ENCODE data around the gene RFC5.
A peak's percentile ranks its signal among the peaks of the same experiment; 100 is the strongest.
"Not testable (repeated sequence)": the region's sequence is repeated elsewhere in the genome, so short reads cannot be mapped to it uniquely, and the experiment has no call there.

Gene RFC5

DNA sequence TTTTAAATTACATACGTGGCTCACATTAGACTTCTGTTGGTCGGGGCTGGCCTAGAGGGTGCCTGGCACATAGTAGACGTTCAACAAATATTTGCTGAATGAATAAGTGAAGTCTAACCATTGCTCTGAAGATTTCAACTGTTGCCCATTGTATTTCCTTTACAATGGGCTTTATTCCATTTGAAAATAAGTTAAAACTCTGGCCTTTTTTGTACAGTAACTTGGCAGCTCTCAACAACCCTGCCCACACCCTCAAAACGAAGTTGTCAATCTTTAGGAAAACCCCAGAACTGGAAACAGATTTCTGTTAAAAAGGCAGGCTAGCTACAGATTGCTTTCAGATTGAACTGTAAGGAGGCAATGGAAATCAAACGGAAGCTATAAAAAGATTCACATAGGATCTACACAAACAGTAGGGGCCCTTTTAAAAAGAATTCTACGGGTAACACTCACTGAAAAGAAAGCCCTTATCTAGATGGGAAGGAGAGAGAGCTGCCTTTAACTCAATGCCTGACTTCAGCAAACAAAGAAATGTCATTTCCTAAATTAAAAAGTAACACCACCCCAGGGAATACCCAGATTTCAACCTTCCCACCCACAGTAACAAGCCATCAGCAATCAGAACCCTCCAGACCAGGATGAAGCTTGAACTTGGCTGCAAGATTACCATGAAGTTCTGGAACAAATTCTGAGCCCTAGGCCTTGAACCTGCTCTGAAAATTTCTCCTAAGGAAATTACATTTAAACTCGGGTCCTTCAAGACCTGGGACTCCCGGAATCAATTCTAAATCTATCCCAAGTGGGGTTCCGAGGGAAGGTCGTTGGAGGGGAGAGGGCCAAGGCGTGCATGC is 43.1 kb downstream of the RFC5 start:
- in situ Hi-C loops (cut with HindIII; ENCODE audit: low pct_unique_long_range_greater_than_20kb, low sequenced_read_pairs): no loop called here
- peak in 1 of 2 experiments; percentile 50 for DNase-seq (ENCODE audit: low read depth in 1 of 2, low spot score in 1 of 2)

GRCh38 chr12:118060301-118061010 is 44.0 kb downstream of the RFC5 start:
- in situ Hi-C loops (cut with HindIII; ENCODE audit: low pct_unique_long_range_greater_than_20kb, low sequenced_read_pairs): no loop called here
- DNase-seq (ENCODE audit: low read depth in 1 of 2, low spot score in 1 of 2): peak; percentile 38 to 49
- TF ChIP-seq JUND (IDR thresholded peaks at IDR 0.05; ENCODE audit: low read depth): no peak

More for the DNA sequence above, 43.1 kb downstream of the RFC5 start:
- no peak for TF ChIP-seq JUND (IDR thresholded peaks at IDR 0.05; ENCODE audit: low read depth)

DNA sequence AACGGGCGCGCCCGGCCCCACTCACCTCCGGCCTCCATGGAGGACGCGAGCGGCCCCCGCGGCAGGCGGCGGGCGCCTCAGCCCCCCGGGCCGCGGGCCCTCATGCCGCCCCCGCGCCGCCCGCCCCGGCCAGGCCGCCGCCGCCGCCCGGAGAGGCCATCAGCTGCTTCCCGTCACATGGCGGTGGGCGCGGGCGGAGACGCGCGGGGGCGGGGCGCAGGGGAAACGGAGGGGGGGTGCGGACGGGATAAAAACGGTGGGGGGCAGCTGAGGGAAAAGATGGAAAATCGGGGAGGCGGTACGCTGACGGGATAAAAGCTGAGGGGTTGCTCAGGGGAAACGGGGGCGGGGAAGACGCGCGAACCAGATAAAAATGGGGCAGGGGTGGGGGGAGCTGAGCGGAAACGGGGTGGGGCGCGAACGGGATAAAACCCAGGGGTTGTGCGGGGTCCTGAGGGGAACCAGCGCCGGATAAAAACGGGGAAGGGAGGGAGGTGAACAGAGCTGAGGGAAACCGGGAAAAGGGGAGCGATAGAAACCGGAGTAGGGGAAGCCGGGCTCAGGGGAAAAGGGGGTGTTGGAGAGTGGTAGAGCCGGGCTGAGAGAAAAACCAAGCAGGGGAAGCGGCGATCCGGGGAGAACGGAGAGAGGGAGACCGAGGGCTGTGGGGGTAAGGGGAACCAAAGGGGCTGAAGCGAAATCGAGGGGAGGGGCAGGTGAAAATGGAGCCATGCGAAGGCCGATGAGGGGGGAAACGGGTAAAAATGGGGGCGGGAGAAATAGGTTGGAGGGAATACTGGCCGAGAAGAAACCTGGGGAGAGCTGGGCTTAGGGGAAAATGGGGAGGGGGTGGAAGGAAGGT is 44.7 kb downstream of the RFC5 start, which contains the start of gene WSB2:
TSS of gene WSB2 (minus strand) at position 169 of the 862 bp plus-strand sequence. CDS start at position 38, 131 bp downstream.
- no peak for TF ChIP-seq JUND (IDR thresholded peaks at IDR 0.05; ENCODE audit: low read depth)
- in situ Hi-C loops (cut with HindIII; ENCODE audit: low pct_unique_long_range_greater_than_20kb, low sequenced_read_pairs): no loop called here
- DNase-seq (ENCODE audit: low read depth in 1 of 2, low spot score in 1 of 2): peak; percentile 64 to 70

DNA sequence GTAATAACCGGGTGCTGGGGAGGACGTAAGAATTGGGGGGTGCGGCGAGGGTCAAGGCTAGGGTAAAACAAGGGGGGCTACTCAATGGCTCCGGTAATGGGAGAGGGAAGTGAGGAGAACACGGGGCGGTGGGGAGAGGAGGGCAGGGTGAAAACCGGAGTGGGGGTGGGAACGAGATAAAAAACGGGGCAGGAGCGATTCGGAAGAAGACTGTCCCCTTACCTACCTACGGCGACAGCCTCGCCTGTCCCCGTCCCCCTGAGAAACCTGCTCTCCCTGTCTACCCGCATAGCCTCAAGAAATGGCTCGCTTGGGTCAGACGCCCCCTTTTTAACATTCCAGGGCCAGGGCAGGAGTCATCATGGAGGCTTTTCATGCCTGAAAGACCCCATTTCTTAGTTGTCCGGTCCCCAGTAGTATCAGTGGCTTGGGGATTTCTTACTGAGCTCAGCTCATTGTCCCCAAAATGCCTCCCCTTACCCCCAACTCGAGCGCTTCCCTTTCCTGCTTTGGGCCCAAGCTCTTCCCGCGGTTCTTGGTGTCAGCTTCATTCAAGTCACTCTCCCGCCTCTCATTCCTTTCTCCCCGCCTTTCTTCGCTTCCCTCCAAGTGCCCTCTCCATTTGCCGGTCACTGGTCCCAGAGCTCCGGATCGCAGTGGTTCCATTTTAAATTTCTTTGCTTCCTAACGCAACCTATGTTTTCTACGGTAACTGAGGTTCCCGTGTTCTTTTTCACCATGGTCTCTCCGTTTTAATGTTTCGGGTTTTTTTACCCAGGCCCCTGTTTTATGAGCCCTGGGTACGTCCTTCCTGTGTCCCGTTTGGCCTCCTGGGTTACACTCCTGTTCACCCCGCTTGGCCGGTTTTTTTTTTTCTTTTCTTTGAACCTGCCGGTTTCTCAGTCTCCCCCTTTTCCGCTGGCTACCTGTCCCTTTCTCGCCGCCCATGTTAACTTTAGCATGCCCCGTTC is 45.7 kb downstream of the RFC5 start:
- in situ Hi-C loops (cut with HindIII; ENCODE audit: low pct_unique_long_range_greater_than_20kb, low sequenced_read_pairs): no loop called here
- TF ChIP-seq JUND (IDR thresholded peaks at IDR 0.05; ENCODE audit: low read depth): no peak
- DNase-seq (ENCODE audit: low read depth in 1 of 2, low spot score in 1 of 2): peak; percentile 85 to 86

GRCh38 chr12:118063576-118064391 is 47.3 kb downstream of the RFC5 start:
- in situ Hi-C loops (cut with HindIII; ENCODE audit: low pct_unique_long_range_greater_than_20kb, low sequenced_read_pairs): no loop called here
- DNase-seq (ENCODE audit: low read depth in 1 of 2, low spot score in 1 of 2): no peak

DNA sequence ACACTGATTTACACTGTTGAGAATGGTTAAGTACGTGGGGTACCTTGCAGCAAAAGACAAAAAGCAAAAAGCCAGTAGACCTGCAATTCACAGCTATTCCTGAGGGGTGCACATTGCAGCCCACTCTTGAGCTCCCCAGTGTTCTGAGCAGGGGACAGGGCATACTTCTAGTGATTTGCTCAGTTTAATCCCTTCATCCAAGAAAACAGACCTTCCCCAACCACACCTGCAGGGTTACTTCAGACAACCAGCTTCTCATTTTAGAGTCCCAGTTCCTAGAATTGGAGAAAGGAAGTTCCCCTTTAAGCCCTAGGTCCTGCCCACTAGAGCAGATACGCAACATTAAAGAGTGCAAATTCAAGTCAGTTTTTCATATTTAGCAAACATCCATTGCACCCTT is 48.1 kb downstream of the RFC5 start:
- in situ Hi-C loops (cut with HindIII; ENCODE audit: low pct_unique_long_range_greater_than_20kb, low sequenced_read_pairs): no loop called here
- no peak for DNase-seq (ENCODE audit: low read depth in 1 of 2, low spot score in 1 of 2)
- no peak for TF ChIP-seq JUND (IDR thresholded peaks at IDR 0.05; ENCODE audit: low read depth)

More at GRCh38 chr12:118063576-118064391, 47.3 kb downstream of the RFC5 start:
- no peak for TF ChIP-seq JUND (IDR thresholded peaks at IDR 0.05; ENCODE audit: low read depth)

DNA sequence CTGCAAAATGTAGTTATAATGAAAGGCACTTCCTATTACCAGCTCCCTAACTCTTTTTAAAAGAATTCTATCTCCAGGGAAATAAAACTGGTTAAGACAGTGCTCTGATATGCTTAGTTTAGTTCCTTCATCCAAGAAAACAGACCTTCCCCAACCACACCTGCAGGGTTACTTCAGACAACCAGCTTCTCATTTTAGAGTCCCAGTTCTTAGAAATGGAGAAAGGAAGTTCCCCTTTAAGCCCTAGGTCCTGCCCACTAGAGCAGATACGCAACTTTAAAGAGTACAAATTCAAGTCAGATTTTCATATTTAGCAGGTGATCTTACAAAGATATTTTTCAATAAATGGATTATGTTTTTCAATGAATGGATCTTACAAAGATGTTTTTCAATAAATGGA is 48.9 kb downstream of the RFC5 start:
- no peak for TF ChIP-seq JUND (IDR thresholded peaks at IDR 0.05; ENCODE audit: low read depth)

DNA sequence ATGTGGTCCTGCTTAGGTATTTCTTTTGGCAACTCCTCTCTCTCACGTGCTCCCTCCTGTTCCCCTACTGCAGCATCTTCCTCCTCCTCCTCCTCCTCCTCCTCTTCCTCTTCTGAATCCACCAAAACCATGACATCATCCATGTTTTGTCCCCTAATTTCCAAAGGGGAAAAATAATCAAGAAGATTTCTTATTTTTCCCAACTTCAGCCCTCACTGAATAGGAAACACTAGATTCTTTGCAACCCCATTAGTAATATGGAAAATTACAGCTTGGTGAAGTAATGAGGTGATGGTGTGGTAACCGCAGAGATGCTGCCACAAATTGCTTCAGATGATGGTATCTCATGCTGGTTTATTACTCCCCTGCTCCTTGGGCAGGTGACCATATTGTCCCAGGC is 51.9 kb downstream of the RFC5 start:
- in situ Hi-C loops (cut with HindIII; ENCODE audit: low pct_unique_long_range_greater_than_20kb, low sequenced_read_pairs): no loop called here
- no peak for TF ChIP-seq JUND (IDR thresholded peaks at IDR 0.05; ENCODE audit: low read depth)
- no peak for DNase-seq (ENCODE audit: low read depth in 1 of 2, low spot score in 1 of 2)

More for the DNA sequence above, 48.9 kb downstream of the RFC5 start:
- in situ Hi-C loops (cut with HindIII; ENCODE audit: low pct_unique_long_range_greater_than_20kb, low sequenced_read_pairs): no loop called here
- DNase-seq (ENCODE audit: low read depth in 1 of 2, low spot score in 1 of 2): no peak

GRCh38 chr12:118070650-118071049 is 54.1 kb downstream of the RFC5 start:
- no peak for TF ChIP-seq JUND (IDR thresholded peaks at IDR 0.05; ENCODE audit: low read depth)
- no peak for DNase-seq (ENCODE audit: low read depth in 1 of 2, low spot score in 1 of 2)
- in situ Hi-C loops (cut with HindIII; ENCODE audit: low pct_unique_long_range_greater_than_20kb, low sequenced_read_pairs): no loop called here

GRCh38 chr12:118073768-118074167 is 57.3 kb downstream of the RFC5 start:
- in situ Hi-C loops (cut with HindIII; ENCODE audit: low pct_unique_long_range_greater_than_20kb, low sequenced_read_pairs): no loop called here
- DNase-seq (ENCODE audit: low read depth in 1 of 2, low spot score in 1 of 2): no peak
- TF ChIP-seq JUND (IDR thresholded peaks at IDR 0.05; ENCODE audit: low read depth): no peak

- in situ Hi-C loops (cut with HindIII; ENCODE audit: low pct_unique_long_range_greater_than_20kb, low sequenced_read_pairs): not testable (repeated sequence)
Measured at GRCh38 chr12:118081521-118081920, 65.0 kb downstream of the RFC5 start.

More at GRCh38 chr12:118081521-118081920, 65.0 kb downstream of the RFC5 start:
- not testable (repeated sequence) for DNase-seq (ENCODE audit: low read depth in 1 of 2, low spot score in 1 of 2)
